HL-60 (cell line): ENCODE data around the gene QRFP.

ENCODE experiments used
- DNase-seq, 2 experiments: peaks; one replicate each; pipeline ENCODE4 v3.0.0-alpha.2; 2010 to 2020; ENCODE audit warnings: low read depth in 1 of 2, low spot score in 1 of 2
- H3K27ac ChIP-seq: fragments of 250-450 bp; sonication (Bioruptor Pico); replicated peaks from 2 replicates; pipeline ENCODE4 v1.5.1; 2020; ENCODE audit warnings: mild to moderate bottlenecking, moderate library complexity
- H3K27me3 ChIP-seq: fragments of 250-450 bp; sonication (Bioruptor Pico); 2 replicates; pipeline ENCODE4 v1.5.1; 2021; ENCODE audit warnings: mild to moderate bottlenecking, moderate library complexity; ENCODE audit not compliant: insufficient read depth, poor library complexity, severe bottlenecking
- H3K4me3 ChIP-seq: replicated peaks from 2 replicates; pipeline ENCODE4 v1.5.1; 2011; ENCODE audit warnings: mild to moderate bottlenecking, control low read depth, low read length; ENCODE audit not compliant: insufficient read depth
- CTCF ChIP-seq: IDR thresholded peaks from one replicate; pipeline ENCODE4 v1.5.1; 2011; ENCODE audit warnings: low read length, control low read depth, inconsistent platforms; ENCODE audit not compliant: insufficient read depth
- GABPA ChIP-seq: IDR thresholded peaks from 2 replicates; pipeline ENCODE4 v1.6.1; 2012; ENCODE audit warnings: low read depth
- POLR2AphosphoS5 ChIP-seq: IDR thresholded peaks from 2 replicates; pipeline ENCODE4 v1.6.1; 2012; ENCODE audit warnings: low read depth
- REST ChIP-seq: IDR thresholded peaks from 2 replicates; pipeline ENCODE4 v1.6.1; 2012; ENCODE audit warnings: low read depth; ENCODE audit not compliant: insufficient replicate concordance
- SPI1 ChIP-seq: IDR thresholded peaks from 2 replicates; pipeline ENCODE4 v1.6.1; 2012; ENCODE audit warnings: low read depth, mild to moderate bottlenecking, borderline replicate concordance

The QRFP gene

GRCh38 chr9:130887494-130888144, 9.0 kb downstream of the QRFP start:
- H3K27me3 ChIP-seq, result no peaks in the 10 kb centered on the region
- no peak overlapping the region for H3K27ac ChIP-seq
- TF ChIP-seq SPI1 (no peak), REST (no peak), POLR2AphosphoS5 (no peak), GABPA (no peak), CTCF (no peak)

DNA sequence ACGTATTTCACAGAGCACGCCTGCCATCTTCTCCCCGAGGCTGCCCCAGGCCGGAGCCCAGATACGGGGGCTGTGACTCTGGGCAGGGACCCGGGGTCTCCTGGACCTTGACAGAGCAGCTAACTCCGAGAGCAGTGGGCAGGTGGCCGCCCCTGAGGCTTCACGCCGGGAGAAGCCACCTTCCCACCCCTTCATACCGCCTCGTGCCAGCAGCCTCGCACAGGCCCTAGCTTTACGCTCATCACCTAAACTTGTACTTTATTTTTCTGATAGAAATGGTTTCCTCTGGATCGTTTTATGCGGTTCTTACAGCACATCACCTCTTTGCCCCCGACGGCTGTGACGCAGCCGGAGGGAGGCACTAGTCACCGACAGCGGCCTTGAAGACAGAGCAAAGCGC, 9.6 kb downstream of the QRFP start:
- Histone ChIP-seq H3K4me3 (no peak overlapping the region), H3K27me3 (no peaks in the 10 kb centered on the region), H3K27ac (no peak overlapping the region)
- no peak for TF ChIP-seq REST
- no peak for DNase-seq

More at GRCh38 chr9:130887494-130888144, 9.0 kb downstream of the QRFP start:
- no peak for DNase-seq
- H3K4me3 ChIP-seq, result no peak overlapping the region

GRCh38 chr9:130885484-130886375, 10.9 kb downstream of the QRFP start:
- Histone ChIP-seq H3K4me3 (no peak overlapping the region), H3K27me3 (no peaks in the 10 kb centered on the region), H3K27ac (no peak overlapping the region)
- no peak for TF ChIP-seq CTCF
- TF ChIP-seq GABPA, result no peak
- no peak for TF ChIP-seq SPI1
- TF ChIP-seq REST, result no peak
- no peak for TF ChIP-seq POLR2AphosphoS5
- DNase-seq, result no peak
